Stimulated activated CD4-positive, alpha-beta T cell treated with anti-CD3 and anti-CD28 coated beads, Interleukin-4, amount 100 ng/mL, for 4 hours (primary cell): ENCODE measurements around the gene SF1.
A peak's percentile ranks its signal among the peaks of the same experiment; 100 is the strongest.
"Not testable (repeated sequence)": the region's sequence is repeated elsewhere in the genome, so short reads cannot be mapped to it uniquely, and the experiment has no call there.

Experiments
- DNase-seq, 2 experiments: peaks; one replicate each; pipeline ENCODE4 v3.0.0-alpha.2; 2020

SF1 gene

GRCh38 chr11:64778473-64779298, at the start of gene SF1:
TSS of gene SF1 (minus strand) at chr11:64778542. CDS start at chr11:64778392, 150 bp downstream.
- DNase-seq, result peak; percentile 96 to 99

- no peak for DNase-seq
These were observed 49.1 kb upstream of the SF1 start for GRCh38 chr11:64827451-64827839.

DNA sequence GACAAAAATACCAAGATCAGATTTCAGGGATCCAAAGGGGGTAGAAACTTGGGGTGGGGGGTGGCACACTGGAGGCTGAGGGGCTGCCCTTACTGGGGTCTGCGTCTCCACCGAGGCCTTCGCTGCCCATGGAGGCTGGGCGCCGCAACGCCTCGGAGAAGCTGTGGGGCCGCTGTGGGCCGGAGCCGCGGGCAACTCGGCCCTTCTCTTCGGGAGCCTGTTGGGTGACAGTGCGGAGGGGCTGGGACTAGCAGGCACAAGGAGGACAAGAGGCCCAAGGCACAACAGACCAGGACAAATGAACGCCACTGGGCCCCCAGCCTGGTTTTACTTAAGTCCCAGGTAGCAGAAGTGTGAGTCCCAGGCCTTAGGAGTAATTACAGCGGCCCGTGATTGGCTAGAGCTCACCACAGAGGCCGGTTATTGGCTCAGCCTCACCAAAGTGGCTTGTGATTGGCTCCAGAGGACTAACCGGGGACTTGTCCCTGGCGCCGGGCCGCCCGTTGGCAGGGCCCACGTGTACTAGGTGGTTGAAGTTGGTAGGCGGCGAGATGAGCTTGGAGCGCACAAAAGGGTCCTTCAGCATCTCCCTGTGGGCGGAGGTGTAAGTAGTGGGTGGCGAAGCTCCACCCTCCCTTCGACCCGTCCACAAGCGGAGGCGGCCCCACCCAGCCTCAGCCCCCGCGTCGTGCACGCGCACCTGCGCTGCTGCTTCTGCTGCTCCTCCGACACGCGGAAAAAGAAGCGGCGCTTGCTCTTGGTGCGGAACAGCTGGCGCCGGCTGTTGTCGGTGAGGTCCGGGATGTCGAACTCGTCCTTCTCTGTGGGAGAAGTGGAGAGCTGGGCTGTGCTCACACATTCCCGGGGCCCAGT, 48.5 kb upstream of the SF1 start:
- DNase-seq, result no peak

DNA sequence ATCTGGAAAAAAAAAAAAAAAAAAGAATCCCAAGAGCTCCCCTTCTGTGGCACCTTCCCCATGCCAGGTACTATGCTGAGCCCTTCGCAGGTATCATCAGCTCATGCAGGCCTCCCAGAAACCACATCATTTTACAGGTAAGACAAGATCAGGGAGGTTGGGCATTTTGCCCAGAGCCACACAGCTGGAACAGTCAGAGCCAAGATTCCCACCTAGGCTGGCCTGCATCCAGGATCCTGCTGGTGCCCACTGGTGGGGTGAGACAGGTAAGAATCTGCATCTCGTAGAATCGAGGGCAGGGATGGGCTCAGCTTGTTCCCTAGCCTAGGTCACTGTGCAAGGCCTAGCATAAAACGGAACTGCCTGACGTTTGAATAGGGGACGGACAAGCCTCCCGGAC, 47.7 kb upstream of the SF1 start:
- DNase-seq, result no peak

DNA sequence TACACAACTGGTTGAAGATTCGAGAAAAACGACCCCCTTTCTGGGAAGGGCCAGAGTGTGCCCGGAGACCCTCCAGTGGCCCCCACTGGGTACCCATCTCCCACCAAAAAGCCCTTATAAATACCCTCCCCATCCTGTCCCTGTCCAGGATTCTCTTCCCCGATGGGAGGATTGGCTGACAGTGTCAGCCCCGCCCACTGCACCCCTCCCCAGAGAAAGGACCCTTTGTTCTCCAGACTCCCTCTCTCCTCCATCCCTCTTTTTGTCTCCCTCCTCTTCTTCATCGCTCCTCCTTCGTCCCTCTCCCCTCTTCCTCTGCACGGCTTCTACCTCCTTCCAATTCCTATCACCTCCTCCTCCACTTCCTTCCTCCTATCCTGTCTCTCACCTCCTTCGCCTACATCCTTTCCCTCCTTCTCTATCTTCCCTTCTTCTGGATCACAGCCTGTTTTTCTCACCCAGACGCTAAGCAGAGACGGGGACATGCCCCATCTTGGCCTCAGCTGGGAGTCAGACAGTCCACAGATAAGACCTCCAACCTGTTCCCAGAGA, 45.3 kb upstream of the SF1 start:
- DNase-seq, result no peak

DNA sequence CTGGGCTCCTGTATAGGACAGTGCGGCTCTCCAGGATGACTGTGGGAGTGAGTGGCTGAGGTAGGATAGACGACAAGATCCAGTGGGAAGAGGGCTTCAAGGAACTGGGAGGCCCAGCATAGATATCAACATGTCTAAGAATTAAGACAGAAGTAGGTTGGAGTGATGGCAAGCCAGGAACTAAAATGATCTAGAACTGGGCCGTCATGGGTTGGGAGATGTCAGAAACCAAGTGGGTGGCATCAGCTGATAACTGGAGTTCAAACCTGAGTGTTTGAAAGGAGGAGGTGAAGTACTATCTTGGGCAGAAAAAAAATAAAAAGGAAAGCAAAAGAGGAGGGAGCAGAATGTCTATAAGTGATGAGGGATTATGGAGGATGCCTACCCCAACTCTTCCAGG, 39.1 kb upstream of the SF1 start:
- DNase-seq, result no peak

DNA sequence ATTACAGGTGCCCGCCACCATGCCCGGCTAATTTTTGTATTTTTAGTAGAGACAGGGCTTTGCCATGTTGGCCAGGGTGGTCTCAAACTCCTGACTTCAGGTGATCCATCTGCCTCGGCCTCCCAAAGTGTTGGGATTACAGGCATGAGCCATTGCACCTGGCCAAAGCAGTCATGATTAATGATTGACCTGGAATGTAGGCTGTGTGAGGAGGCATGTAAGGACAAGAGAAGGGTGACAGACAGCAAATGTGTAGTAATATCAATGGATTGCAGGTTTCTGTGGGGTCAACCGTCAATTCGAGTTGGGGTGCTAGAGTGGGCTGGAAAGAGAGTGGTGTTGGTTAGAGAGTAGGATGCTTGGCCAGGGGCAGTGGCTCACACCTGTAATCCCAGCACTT, 37.1 kb upstream of the SF1 start:
- DNase-seq, result not testable (repeated sequence)

- DNase-seq, result no peak
These were observed 36.4 kb upstream of the SF1 start for GRCh38 chr11:64814712-64815187.

GRCh38 chr11:64813826-64814225, 35.5 kb upstream of the SF1 start:
- no peak for DNase-seq

GRCh38 chr11:64810891-64811272, 32.5 kb upstream of the SF1 start:
- DNase-seq, result no peak

DNA sequence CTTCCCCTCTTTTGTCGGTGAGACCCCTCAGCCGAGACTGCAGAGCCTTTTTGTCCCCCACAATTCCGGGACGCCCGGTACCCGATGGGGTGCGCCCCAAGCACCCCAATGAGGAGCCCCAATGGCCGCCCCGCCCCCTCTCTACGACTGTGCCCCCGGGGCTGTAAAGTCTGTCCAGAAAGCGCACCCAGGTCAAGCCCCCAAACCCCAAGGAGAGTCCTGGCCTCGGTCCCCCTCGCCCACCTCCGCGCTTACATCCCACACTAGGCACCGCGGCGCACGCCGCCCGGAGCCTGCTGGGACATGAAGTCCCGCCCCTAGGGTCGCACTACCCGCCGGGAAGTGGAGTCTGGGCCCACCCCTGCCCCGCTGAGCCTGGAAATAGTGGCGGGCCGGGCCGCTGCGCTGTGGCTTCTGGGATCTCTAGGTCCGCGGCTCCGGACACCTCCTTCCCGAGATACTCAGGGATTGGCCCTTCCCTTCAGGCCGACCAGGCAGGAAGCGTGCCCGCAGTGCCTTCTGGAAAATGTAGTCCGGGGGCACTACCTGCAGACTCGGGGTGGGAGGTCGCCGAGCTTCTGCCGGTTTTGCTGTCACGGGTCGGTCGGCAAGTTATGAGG, 32.0 kb upstream of the SF1 start, which contains the start of gene MEN1:
Gene MEN1, minus strand, starts transcription at position 281 of the 620 bp plus-strand sequence. CDS start 442 bp downstream, outside the sequence.
- peak; percentile 73 to 77 for DNase-seq

DNA sequence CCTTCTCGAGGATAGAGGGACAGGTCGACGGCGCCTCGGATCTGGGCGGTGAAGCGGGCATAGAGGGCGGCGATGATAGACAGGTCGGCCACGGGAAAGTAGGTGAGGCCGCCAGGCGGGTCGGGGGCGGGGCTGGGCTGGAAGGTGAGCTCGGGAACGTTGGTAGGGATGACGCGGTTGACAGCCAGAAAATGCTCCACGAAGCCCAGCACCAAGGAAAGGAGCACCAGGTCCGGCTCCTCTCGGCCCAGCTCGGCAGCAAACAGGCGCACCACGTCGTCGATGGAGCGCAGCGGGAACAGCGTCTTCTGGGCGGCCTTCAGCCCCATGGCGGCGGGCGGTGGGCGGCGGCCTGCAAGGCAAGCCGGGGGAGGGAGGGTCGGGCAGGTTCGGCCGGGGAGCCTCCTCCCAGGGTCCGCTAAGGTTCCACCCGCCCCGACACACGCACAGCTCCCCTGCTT, 31.5 kb upstream of the SF1 start:
- peak; percentile 9 to 37 for DNase-seq

DNA sequence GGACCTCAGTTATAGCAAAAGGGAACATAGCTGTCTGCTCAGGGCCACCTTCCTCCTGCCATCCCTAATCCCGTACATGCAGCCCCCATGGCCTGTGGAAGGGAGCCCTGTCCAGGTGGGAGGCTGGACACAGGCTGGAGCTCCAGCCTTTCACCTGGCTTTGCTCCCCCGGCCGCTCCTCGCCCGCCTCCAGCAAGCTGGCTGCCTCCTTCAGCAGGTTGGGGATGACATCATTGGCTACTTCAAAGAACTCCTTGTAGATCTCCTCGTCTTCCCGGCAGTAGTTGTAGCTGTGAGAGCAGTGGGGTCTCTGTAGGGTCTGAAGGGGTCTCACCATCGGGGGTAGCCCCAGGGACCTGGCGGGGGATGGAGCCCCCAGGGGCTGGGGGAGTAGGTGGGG, 27.1 kb upstream of the SF1 start:
- DNase-seq, result no peak

GRCh38 chr11:64804346-64805210, 26.2 kb upstream of the SF1 start:
- no peak for DNase-seq

DNA sequence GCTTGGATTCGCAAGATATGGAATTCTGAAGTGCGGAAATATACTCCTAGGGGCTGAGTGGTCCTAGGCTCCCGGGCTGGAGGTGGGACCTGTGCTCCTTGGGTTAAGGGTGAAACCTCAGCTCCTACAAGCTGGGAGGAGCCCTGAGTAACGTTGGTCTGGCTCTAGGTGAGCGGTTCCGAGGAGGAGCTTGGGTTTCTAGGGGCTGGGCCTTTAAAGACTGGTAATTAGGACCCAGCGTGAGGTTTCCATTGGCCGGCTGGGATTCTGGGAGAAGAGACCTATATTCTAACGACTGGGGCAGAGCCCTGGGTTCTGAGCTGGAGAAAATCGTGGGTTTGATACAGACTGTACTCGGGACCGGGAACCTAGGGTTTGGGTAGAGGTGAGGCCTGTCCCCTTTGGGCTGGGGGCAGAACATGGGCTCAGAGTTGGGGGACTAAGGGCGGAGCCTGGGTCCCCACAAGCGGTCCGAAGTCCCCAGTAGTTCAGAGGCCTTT, 25.6 kb upstream of the SF1 start:
- no peak for DNase-seq

GRCh38 chr11:64803158-64803845, 25.0 kb upstream of the SF1 start, which contains the start of gene MAP4K2:
TSS of gene MAP4K2 (minus strand) at chr11:64803214. CDS start at chr11:64803149, 65 bp downstream.
- peak; percentile 86 to 89 for DNase-seq

- no peak for DNase-seq
These were observed 24.2 kb upstream of the SF1 start for GRCh38 chr11:64802370-64803157.

GRCh38 chr11:64801561-64802369, 23.4 kb upstream of the SF1 start:
- DNase-seq, result no peak

GRCh38 chr11:64801158-64801464, 22.8 kb upstream of the SF1 start:
- no peak for DNase-seq
